Stimulated activated memory B cell treated with anti-CD40 and anti-IgM and Interleukin-4, amounts not matched to agents 10 μg/mL and 1 μg/mL and 100 μg/mL, for 72 hours (primary cell): ENCODE results near the gene KAT2B.

ENCODE experiments used
- ATAC-seq: fragments of 150-1000 bp; cut with Tn5 transposase; 2 replicates; pipeline ENCODE4 v1.10.0; 2021
- H3K27ac Mint-ChIP-seq: one replicate; pipeline ENCODE4 v1.8.0; 2022; ENCODE audit warnings: mild to moderate bottlenecking, mixed read lengths
- H3K27me3 Mint-ChIP-seq: one replicate; pipeline ENCODE4 v1.8.0; 2022; ENCODE audit warnings: mixed read lengths
- H3K36me3 Mint-ChIP-seq: one replicate; pipeline ENCODE4 v1.8.0; 2022; ENCODE audit warnings: mixed read lengths
- H3K4me1 Mint-ChIP-seq: one replicate; pipeline ENCODE4 v1.8.0; 2022; ENCODE audit warnings: mixed read lengths
- H3K4me3 Mint-ChIP-seq: one replicate; pipeline ENCODE4 v1.8.0; 2022; ENCODE audit warnings: mild to moderate bottlenecking, moderate library complexity, mixed read lengths
- H3K9me3 Mint-ChIP-seq: one replicate; pipeline ENCODE4 v1.8.0; 2022; ENCODE audit warnings: mixed read lengths

The KAT2B gene

DNA sequence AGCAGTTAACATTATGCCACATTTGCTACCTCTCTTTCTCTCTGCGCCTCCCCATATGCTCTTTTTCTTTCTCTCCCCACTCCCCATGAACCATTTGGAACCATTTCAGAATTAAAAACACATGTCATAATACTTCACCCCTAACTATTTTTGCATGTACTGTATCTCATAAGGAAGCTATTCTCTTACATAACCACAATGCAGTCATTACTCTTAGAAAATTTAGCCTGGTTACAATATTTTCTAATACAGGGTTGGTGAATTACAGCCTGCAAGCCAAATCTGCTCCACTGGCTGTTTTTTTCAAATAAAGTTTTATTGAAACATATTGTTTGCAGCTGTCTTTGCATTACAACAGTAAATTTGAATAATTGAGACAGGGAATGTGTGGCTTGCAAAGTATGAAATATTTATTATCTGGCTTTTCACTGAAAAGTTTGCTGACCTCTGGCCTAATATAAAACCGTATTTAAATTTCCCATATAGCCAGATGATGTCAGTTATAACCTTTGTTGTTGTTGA, 82.9 kb downstream of the KAT2B start:
- ATAC-seq, result no peak
- peaks cover 56% of the 10 kb centered on the region for H3K36me3 Mint-ChIP-seq
- peak overlapping the region; percentile 9 for H3K27ac Mint-ChIP-seq
- no peaks in the 10 kb centered on the region for H3K9me3 Mint-ChIP-seq
- H3K4me1 Mint-ChIP-seq, result peaks cover 28% of the 10 kb centered on the region
- no peaks in the 10 kb centered on the region for H3K27me3 Mint-ChIP-seq
- H3K4me3 Mint-ChIP-seq, result no peak overlapping the region

- Mint-ChIP-seq H3K27ac (peak overlapping the region; percentile 81), H3K27me3 (no peaks in the 10 kb centered on the region), H3K36me3 (peaks cover 60% of the 10 kb centered on the region), H3K9me3 (no peaks in the 10 kb centered on the region), H3K4me1 (peaks cover 33% of the 10 kb centered on the region), H3K4me3 (no peak overlapping the region)
- no peak for ATAC-seq
Observed at GRCh38 chr3:20125289-20125688, 85.0 kb downstream of the KAT2B start.

DNA sequence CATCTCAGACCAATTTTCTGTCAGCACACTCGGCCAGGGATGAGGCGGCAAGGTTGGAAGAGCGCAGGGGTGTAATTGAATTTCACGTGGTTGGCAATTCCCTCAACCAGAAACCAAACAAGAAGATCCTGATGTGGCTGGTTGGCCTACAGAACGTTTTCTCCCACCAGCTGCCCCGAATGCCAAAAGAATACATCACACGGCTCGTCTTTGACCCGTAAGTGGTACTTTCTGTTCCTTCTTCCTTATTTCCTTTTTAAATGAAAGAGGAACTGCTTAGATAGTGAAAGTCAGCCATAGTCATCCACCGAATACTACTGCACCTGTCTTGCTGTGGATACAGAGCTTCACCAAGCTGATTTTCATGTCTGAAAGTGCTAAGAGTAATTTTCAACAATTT, 85.7 kb downstream of the KAT2B start:
- Mint-ChIP-seq H3K4me1 (peaks cover 33% of the 10 kb centered on the region), H3K9me3 (no peaks in the 10 kb centered on the region), H3K27me3 (no peaks in the 10 kb centered on the region), H3K4me3 (peak overlapping the region; percentile 43), H3K27ac (peak overlapping the region; percentile 81), H3K36me3 (peaks cover 60% of the 10 kb centered on the region)
- peak; percentile 100 for ATAC-seq

GRCh38 chr3:20128358-20128757, 88.1 kb downstream of the KAT2B start:
- H3K27me3 Mint-ChIP-seq, result no peaks in the 10 kb centered on the region
- H3K4me3 Mint-ChIP-seq, result no peak overlapping the region
- H3K9me3 Mint-ChIP-seq, result no peaks in the 10 kb centered on the region
- peaks cover 44% of the 10 kb centered on the region for H3K36me3 Mint-ChIP-seq
- H3K4me1 Mint-ChIP-seq, result peaks cover 33% of the 10 kb centered on the region
- no peak overlapping the region for H3K27ac Mint-ChIP-seq
- ATAC-seq, result no peak

GRCh38 chr3:20130106-20130505, 89.9 kb downstream of the KAT2B start:
- no peaks in the 10 kb centered on the region for H3K9me3 Mint-ChIP-seq
- ATAC-seq, result no peak
- peaks cover 33% of the 10 kb centered on the region for H3K4me1 Mint-ChIP-seq
- H3K27ac Mint-ChIP-seq, result no peak overlapping the region
- no peak overlapping the region for H3K4me3 Mint-ChIP-seq
- H3K36me3 Mint-ChIP-seq, result peaks cover 43% of the 10 kb centered on the region
- H3K27me3 Mint-ChIP-seq, result no peaks in the 10 kb centered on the region

DNA sequence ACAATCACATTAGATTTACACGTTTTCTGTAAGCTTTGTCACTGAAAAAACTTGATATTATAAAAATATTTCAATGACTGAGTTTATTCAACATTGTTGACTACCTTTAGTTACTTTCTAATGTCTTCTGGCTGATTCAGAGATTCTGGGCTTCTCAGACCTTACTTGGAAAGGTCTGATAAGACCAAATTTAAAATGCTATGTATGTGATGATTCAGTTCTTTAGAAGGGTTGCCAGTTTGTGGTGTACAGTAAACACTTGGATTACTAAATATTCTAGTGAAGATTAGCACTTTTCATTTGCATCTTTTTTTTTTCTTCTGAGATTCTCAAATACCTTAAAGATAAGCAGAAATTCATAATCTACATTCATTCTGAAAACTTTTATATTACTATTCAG, 96.0 kb downstream of the KAT2B start:
- H3K9me3 Mint-ChIP-seq, result no peaks in the 10 kb centered on the region
- no peak overlapping the region for H3K27ac Mint-ChIP-seq
- H3K4me1 Mint-ChIP-seq, result no peaks in the 10 kb centered on the region
- ATAC-seq, result no peak
- H3K4me3 Mint-ChIP-seq, result no peak overlapping the region
- H3K36me3 Mint-ChIP-seq, result peaks cover 35% of the 10 kb centered on the region
- no peaks in the 10 kb centered on the region for H3K27me3 Mint-ChIP-seq

DNA sequence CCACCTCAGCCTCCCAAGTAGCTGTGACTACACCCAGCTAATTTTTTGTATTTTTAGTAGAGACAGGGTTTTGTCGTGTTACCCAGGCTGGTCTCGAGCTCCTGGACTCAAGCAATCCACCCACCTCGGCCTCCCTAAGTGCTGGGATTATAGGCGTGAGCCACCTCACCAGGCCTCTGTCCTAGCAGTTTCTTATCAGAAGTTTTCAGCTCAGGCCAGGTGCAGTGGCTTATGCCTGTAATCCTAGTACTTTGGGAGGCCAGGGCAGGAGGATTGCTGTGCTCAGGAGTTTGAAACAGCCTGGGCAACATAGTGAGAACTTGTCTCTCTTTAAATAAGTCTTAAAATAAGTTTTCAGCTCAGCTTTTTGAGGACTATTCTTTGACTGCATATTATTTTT, 97.4 kb downstream of the KAT2B start:
- H3K27me3 Mint-ChIP-seq, result no peaks in the 10 kb centered on the region
- no peak for ATAC-seq
- no peak overlapping the region for H3K4me3 Mint-ChIP-seq
- peaks cover 47% of the 10 kb centered on the region for H3K36me3 Mint-ChIP-seq
- no peaks in the 10 kb centered on the region for H3K9me3 Mint-ChIP-seq
- H3K27ac Mint-ChIP-seq, result no peak overlapping the region
- H3K4me1 Mint-ChIP-seq, result no peaks in the 10 kb centered on the region

DNA sequence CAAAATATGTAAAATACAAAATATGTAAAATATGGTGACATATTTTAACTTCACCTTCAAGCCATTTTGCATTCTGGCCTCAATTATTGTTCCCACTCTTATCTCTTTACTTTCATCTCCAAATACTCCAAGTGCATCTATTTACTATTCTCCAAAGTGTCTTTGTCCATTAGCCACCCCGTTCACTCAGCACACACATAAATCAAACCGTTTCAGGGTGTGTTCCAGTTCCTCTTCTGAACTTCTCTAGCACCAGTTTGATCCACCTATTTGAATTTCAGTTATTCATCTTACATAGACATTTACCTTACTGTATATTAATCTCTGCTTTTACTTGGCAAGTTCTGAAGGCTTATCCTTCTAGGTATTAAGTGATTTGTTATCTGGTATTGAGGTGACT, 100.6 kb downstream of the KAT2B start:
- Mint-ChIP-seq H3K9me3 (peaks cover 4% of the 10 kb centered on the region), H3K27me3 (no peaks in the 10 kb centered on the region), H3K4me3 (no peak overlapping the region), H3K4me1 (no peaks in the 10 kb centered on the region), H3K27ac (no peak overlapping the region), H3K36me3 (peaks cover 49% of the 10 kb centered on the region)
- ATAC-seq, result no peak

DNA sequence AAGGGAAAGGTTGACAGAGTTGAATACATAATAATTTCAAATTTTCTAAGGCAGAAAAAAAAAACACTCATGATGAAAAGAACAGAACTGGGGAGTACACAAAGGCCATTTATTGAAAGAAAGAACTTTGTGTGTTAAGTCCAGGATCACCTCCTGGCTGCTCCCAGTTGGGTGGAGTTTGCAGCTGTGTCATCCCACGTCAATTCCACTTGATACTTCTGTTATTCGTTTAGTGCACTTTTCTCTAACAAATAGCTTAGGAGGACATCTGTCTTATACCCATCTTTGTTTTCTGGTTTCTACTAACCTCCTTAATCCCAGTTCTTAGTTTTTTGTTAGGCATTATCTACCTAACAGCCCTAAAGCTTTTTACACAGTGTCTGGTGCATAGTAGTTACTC, 101.1 kb downstream of the KAT2B start:
- Mint-ChIP-seq H3K4me3 (no peak overlapping the region), H3K9me3 (peaks cover 4% of the 10 kb centered on the region), H3K27ac (no peak overlapping the region), H3K36me3 (peaks cover 50% of the 10 kb centered on the region), H3K4me1 (no peaks in the 10 kb centered on the region), H3K27me3 (no peaks in the 10 kb centered on the region)
- no peak for ATAC-seq

- no peaks in the 10 kb centered on the region for H3K27me3 Mint-ChIP-seq
- no peak overlapping the region for H3K4me3 Mint-ChIP-seq
- ATAC-seq, result no peak
- no peaks in the 10 kb centered on the region for H3K4me1 Mint-ChIP-seq
- H3K36me3 Mint-ChIP-seq, result peaks cover 53% of the 10 kb centered on the region
- H3K9me3 Mint-ChIP-seq, result peaks cover 4% of the 10 kb centered on the region
- no peak overlapping the region for H3K27ac Mint-ChIP-seq
Observed at GRCh38 chr3:20141851-20142250, 101.6 kb downstream of the KAT2B start.

DNA sequence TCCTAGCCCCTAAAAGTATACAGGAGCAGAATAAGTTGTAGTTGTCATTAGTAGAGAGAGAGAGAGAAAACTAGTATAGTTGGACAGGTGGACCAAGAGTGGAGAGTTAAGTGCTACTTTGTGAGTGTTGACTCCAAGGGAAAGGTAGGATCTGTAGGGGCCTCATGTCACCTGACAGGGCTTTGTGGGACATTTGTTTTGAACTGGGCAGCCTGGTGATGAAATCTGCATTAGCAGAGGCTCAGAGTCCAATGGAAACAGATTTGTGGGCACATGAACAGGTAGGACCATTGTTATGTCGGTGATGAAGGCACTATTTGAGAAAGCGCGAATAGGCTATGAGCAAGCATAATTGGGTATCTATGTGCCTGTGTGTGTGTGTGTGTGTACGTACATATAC, 102.3 kb downstream of the KAT2B start:
- Mint-ChIP-seq H3K36me3 (peaks cover 52% of the 10 kb centered on the region), H3K27ac (no peak overlapping the region)

DNA sequence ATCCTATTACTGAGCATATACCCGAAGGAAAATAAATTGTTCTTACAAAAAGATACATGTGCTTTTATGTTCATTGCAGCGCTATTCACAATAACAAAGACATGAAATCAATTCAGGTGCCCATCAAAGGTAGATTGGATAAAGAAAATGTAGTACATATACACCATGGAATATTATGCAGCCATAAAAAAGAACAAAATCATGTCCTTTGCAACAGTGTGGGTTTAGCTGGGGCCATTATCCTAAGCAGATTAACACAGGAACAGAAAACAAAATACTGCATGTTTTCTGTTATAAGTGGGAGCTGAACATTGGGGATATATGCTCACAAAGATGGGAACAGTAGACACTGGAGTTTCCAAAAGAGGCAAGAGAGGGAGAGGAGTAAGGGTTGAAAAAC, 103.3 kb downstream of the KAT2B start:
- Mint-ChIP-seq H3K4me3 (no peak overlapping the region), H3K9me3 (peaks cover 4% of the 10 kb centered on the region), H3K36me3 (peaks cover 57% of the 10 kb centered on the region), H3K4me1 (no peaks in the 10 kb centered on the region), H3K27me3 (no peaks in the 10 kb centered on the region), H3K27ac (no peak overlapping the region)
- ATAC-seq, result no peak

More for the DNA sequence above, 102.3 kb downstream of the KAT2B start:
- Mint-ChIP-seq H3K9me3 (peaks cover 4% of the 10 kb centered on the region), H3K4me3 (no peak overlapping the region), H3K4me1 (no peaks in the 10 kb centered on the region), H3K27me3 (no peaks in the 10 kb centered on the region)
- no peak for ATAC-seq

DNA sequence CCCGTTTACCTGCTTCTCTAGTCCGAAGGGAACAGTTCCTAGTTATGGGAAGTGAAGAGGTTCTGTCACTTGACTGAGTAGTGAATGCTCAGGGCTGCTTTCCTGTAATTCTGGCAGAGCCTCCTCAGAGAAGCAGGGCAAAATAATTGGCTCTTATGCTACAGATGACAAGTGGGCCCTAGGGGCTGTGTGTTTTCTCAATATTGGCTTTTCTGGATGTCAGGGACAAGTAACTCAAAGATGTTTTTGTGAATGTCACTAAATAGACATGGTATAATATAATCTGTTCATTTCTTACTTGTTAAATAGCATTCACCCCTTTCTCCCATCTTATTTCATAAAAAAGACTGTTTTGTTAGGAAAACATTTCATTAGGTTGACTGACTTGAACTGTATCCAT, 105.6 kb downstream of the KAT2B start:
- H3K9me3 Mint-ChIP-seq, result peaks cover 4% of the 10 kb centered on the region
- no peaks in the 10 kb centered on the region for H3K4me1 Mint-ChIP-seq
- no peak overlapping the region for H3K27ac Mint-ChIP-seq
- H3K27me3 Mint-ChIP-seq, result no peaks in the 10 kb centered on the region
- ATAC-seq, result no peak
- H3K4me3 Mint-ChIP-seq, result no peak overlapping the region
- H3K36me3 Mint-ChIP-seq, result peaks cover 67% of the 10 kb centered on the region

DNA sequence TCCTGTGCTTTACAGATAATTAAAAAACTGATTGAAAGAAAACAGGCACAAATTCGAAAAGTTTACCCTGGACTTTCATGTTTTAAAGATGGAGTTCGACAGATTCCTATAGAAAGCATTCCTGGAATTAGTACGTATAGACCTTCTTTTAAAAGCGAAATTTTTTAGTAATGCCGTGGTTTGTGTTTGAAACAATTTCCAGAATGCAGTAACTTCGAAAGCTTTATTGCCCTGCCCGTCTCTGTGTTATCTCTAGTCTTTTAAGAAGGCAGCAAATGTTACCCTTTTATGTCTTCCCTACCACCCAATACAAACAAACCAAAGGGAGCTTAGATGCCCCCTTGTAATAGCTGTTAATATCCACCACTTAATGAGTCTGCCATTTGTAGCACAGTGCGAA, 106.1 kb downstream of the KAT2B start:
- Mint-ChIP-seq H3K9me3 (peaks cover 4% of the 10 kb centered on the region), H3K4me3 (no peak overlapping the region), H3K4me1 (no peaks in the 10 kb centered on the region), H3K27me3 (no peaks in the 10 kb centered on the region), H3K36me3 (peaks cover 64% of the 10 kb centered on the region), H3K27ac (no peak overlapping the region)
- no peak for ATAC-seq

DNA sequence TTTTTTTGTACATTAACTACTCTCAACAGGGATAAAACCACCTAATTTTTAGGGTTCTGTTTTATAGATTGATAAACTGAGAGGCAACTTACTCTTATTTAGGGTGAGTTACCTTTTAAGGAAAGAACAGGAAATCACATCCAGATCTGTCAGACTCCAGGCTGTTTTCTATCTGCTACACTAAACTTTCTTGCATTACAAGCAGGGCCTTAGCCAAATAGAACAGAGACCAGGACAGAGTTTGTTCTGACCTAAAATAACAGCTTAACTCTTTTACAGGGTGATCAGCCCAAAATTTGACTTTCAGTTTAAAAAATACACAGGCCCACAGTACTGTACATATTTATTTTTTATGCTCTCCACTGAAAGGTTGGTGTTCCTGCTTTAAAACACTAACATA, 107.1 kb downstream of the KAT2B start:
- ATAC-seq, result no peak
- Mint-ChIP-seq H3K36me3 (peaks cover 53% of the 10 kb centered on the region), H3K4me3 (no peak overlapping the region), H3K4me1 (no peaks in the 10 kb centered on the region), H3K27ac (no peak overlapping the region), H3K27me3 (no peaks in the 10 kb centered on the region), H3K9me3 (peaks cover 4% of the 10 kb centered on the region)

- H3K4me3 Mint-ChIP-seq, result no peak overlapping the region
- no peaks in the 10 kb centered on the region for H3K4me1 Mint-ChIP-seq
- no peaks in the 10 kb centered on the region for H3K27me3 Mint-ChIP-seq
- ATAC-seq, result no peak
- peaks cover 42% of the 10 kb centered on the region for H3K36me3 Mint-ChIP-seq
- no peak overlapping the region for H3K27ac Mint-ChIP-seq
- H3K9me3 Mint-ChIP-seq, result no peaks in the 10 kb centered on the region
Observed at GRCh38 chr3:20148466-20148865, 108.2 kb downstream of the KAT2B start.

DNA sequence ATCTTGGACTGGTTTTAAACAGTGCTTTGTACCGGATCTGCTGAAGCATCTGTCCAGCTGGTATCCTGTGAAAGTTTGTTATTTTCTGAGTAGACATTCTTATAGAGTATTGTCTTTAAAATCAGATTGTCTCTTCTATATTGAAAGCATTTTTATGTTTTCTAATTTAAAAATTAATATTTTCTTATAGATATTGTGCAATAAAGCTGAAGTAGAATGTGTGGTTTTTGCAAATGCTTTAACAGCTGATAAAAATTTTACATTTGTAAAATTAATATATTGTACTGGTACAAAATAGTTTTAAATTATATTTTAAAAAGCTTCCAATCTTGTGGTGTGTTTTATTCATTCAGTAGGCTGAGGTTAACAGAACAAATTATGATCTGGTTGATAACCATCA, 113.8 kb downstream of the KAT2B start:
- no peak overlapping the region for H3K27ac Mint-ChIP-seq
- ATAC-seq, result no peak
- no peaks in the 10 kb centered on the region for H3K4me1 Mint-ChIP-seq
- peaks cover 22% of the 10 kb centered on the region for H3K36me3 Mint-ChIP-seq
- H3K27me3 Mint-ChIP-seq, result no peaks in the 10 kb centered on the region
- H3K4me3 Mint-ChIP-seq, result no peak overlapping the region
- H3K9me3 Mint-ChIP-seq, result no peaks in the 10 kb centered on the region
